Rectal smooth muscle tissue (tissue), 1 donor: Measurements from ENCODE around the gene DNAJA1.
A peak's percentile ranks its signal among the peaks of the same experiment; 100 is the strongest.

ENCODE experiments used
- H3K27ac ChIP-seq: one replicate; pipeline ENCODE4 v1.7.0; 2013; ENCODE audit warnings: low read depth, low read length, inconsistent platforms
- H3K27me3 ChIP-seq: one replicate; pipeline ENCODE4 v1.7.0; 2013; ENCODE audit warnings: low read length; ENCODE audit not compliant: control insufficient read depth, insufficient read depth
- H3K36me3 ChIP-seq: one replicate; pipeline ENCODE4 v1.7.0; 2013; ENCODE audit warnings: low read length; ENCODE audit not compliant: control insufficient read depth, insufficient read depth
- H3K4me1 ChIP-seq: one replicate; pipeline ENCODE4 v1.7.0; 2013; ENCODE audit warnings: low read length; ENCODE audit not compliant: control insufficient read depth, insufficient read depth
- H3K4me3 ChIP-seq: one replicate; pipeline ENCODE4 v1.7.0; 2013; ENCODE audit warnings: low read length
- H3K9ac ChIP-seq: one replicate; pipeline ENCODE4 v1.7.0; 2013; ENCODE audit warnings: low read length

Gene DNAJA1

GRCh38 chr9:33014665-33015014 is 10.4 kb upstream of the DNAJA1 start:
- Histone ChIP-seq H3K4me1 (no peaks in the 10 kb centered on the region), H3K27ac (no peak overlapping the region), H3K36me3 (no peaks in the 10 kb centered on the region), H3K27me3 (no peaks in the 10 kb centered on the region), H3K4me3 (no peak overlapping the region), H3K9ac (no peak overlapping the region)

GRCh38 chr9:33017283-33018041 is 7.6 kb upstream of the DNAJA1 start:
- no peaks in the 10 kb centered on the region for H3K4me1 ChIP-seq
- no peak overlapping the region for H3K27ac ChIP-seq
- no peaks in the 10 kb centered on the region for H3K27me3 ChIP-seq
- no peaks in the 10 kb centered on the region for H3K36me3 ChIP-seq
- no peak overlapping the region for H3K9ac ChIP-seq
- no peak overlapping the region for H3K4me3 ChIP-seq

DNA sequence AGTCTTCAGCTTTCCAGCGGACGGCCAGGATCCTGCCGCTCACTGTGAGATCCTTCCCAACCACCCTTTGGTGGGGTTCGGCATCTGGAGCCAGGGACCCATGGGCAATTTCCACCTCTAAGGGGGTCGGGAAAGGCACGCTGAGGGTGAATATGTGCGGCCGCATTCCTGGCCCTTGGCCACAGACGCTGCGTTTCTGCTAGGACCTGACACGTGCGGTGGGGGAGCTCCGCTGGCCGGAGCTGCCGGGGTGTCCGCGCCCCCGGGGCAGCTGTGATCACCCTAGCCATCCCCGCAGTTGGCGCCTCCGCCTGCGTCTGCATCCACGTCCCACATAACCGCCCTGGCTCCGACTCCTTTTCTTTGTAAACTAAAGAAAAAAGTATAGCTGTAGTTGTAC is 5.3 kb upstream of the DNAJA1 start:
- peaks cover 10% of the 10 kb centered on the region for H3K4me1 ChIP-seq
- H3K4me3 ChIP-seq: no peak overlapping the region
- no peaks in the 10 kb centered on the region for H3K36me3 ChIP-seq
- H3K9ac ChIP-seq: no peak overlapping the region
- no peaks in the 10 kb centered on the region for H3K27me3 ChIP-seq
- H3K27ac ChIP-seq: no peak overlapping the region

DNA sequence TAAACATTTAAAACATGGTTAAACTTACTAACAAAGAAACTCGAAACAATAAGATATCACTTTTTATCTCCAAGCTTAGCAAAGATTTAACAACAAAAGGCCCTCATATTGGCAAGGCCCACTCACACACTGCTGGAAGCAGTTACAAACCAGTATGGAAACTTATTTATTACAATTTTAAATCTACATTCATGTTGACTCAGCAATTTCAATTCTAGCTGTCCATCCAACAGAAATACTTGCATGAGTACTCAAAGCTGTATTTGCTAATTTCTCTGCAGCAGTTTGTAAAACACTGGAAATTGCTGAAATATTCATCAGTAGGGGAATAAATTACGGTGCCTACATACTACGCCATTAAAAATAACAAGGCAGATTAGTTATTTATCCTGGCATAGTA is 2.8 kb upstream of the DNAJA1 start:
- Histone ChIP-seq H3K4me1 (peaks cover 12% of the 10 kb centered on the region), H3K4me3 (no peak overlapping the region), H3K27me3 (no peaks in the 10 kb centered on the region), H3K9ac (no peak overlapping the region), H3K36me3 (no peaks in the 10 kb centered on the region), H3K27ac (no peak overlapping the region)

DNA sequence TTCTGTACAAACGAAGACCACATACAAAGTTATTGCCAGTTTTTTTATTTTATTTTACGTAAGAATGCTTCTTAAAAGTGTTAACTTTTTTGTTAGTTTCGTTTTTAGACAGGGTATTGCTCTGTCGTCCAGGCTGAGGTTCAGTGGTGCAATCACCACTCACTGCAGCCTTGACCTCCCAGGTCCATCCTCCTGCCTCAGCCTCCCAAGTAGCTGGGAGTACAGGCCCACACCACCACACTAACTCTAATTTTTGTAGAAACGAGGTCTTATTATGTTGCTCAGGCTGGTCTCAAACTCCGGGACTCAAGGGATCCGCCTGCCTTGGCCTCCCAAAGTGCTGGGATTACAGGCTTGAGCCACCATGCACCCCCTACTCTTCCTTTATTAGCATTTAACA is 2.3 kb upstream of the DNAJA1 start:
- Histone ChIP-seq H3K27ac (no peak overlapping the region), H3K9ac (no peak overlapping the region), H3K4me1 (peaks cover 12% of the 10 kb centered on the region), H3K4me3 (no peak overlapping the region), H3K27me3 (no peaks in the 10 kb centered on the region), H3K36me3 (peaks cover 3% of the 10 kb centered on the region)

DNA sequence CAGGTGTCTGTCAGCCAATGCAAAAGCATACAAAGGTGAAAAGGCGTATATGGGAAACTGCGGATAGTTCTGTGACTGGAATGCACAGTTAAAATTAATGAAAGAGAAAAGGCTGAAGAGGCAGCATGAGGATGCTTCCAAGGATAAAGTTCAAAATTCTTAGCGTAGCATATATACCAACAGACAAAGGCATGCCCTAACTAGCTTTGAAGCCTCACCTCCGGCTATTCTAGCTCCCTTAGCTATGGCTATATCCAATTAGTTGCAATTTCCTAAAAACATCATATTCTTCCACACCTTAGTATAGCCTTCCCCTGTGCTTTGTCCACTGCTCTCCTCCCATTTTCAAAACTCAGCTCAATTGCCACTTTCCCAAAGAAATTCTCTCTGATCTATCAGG is 1.4 kb upstream of the DNAJA1 start:
- Histone ChIP-seq H3K9ac (no peak overlapping the region), H3K4me1 (peaks cover 15% of the 10 kb centered on the region), H3K36me3 (peaks cover 5% of the 10 kb centered on the region), H3K27me3 (no peaks in the 10 kb centered on the region), H3K4me3 (peak overlapping the region; percentile 8), H3K27ac (peak overlapping the region; percentile 96)

- Histone ChIP-seq H3K36me3 (peaks cover 11% of the 10 kb centered on the region), H3K4me1 (peaks cover 20% of the 10 kb centered on the region), H3K9ac (peak overlapping the region; percentile 89), H3K4me3 (peak overlapping the region; percentile 98), H3K27me3 (no peaks in the 10 kb centered on the region), H3K27ac (peak overlapping the region; percentile 96)
These were observed 727 bp upstream of the DNAJA1 start for GRCh38 chr9:33024126-33024965.

DNA sequence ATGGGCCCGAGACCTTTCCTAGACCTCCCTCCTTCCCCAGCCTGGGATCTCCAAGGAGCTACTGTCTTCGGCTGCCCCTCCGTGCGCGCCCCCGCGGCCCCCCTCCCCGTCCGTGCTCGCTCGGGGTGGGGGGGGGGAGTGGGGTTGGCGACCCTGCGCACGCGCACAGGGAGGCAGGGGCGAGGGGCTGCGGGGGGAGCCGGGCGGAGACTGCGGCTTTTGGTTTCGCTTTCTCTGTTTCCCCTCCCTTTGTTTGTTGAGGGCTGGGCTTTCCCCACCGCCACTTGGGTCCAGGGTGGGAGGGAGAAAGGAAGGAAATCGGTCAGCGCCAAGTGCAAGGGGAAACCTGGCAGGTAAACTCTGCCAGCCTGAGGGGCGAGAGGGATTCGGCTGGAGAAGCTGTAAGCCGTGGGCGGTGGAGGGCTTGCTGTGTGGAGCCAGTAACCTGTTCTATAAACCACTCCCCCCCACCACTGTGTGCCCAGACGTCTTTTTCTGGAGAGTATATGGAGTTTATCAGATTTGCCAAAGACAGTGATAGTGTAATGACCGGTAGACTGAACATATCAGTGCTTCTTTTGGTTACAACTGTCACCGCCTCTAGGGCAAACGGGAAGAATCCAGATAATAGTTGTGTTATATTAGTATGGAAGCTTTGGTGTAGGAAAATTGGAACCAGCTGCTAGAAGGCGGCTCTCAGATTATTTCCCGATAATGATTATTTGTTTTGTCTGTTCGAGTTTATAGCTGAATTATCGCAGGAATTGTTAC is 684 bp downstream of the DNAJA1 start:
- peak overlapping the region; percentile 96 for H3K27ac ChIP-seq
- peak overlapping the region; percentile 98 for H3K4me3 ChIP-seq
- H3K27me3 ChIP-seq: no peaks in the 10 kb centered on the region
- peak overlapping the region; percentile 94 for H3K9ac ChIP-seq
- H3K4me1 ChIP-seq: peaks cover 20% of the 10 kb centered on the region
- peaks cover 13% of the 10 kb centered on the region for H3K36me3 ChIP-seq

DNA sequence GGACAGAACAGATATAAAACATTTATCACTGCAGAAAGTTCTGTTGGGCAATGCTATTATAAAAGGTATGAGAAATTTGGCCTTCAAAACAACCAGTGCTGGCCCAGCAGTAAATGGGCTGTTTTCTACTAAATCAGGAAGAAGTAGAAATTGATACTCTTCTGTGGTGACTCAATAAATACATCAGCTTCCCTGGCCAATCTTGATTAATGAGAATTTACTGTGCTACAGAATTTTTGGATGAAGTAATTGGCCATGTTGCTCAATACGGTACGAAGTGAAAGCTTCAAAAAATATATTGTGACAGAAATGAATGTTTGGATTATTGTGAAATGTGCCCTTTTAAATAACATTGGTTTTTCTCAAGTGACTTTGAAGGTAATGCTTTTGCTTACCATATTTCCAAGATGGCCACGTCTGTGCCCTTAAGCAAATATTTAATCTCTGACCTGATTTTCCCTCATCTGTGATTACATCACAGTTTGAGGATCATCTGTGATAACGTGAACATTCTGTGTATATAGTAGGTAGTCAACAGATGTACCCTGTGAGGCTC is 4.2 kb downstream of the DNAJA1 start:
- Histone ChIP-seq H3K9ac (no peak overlapping the region), H3K27me3 (no peaks in the 10 kb centered on the region), H3K4me3 (no peak overlapping the region), H3K4me1 (peaks cover 12% of the 10 kb centered on the region), H3K27ac (no peak overlapping the region), H3K36me3 (peaks cover 25% of the 10 kb centered on the region)

DNA sequence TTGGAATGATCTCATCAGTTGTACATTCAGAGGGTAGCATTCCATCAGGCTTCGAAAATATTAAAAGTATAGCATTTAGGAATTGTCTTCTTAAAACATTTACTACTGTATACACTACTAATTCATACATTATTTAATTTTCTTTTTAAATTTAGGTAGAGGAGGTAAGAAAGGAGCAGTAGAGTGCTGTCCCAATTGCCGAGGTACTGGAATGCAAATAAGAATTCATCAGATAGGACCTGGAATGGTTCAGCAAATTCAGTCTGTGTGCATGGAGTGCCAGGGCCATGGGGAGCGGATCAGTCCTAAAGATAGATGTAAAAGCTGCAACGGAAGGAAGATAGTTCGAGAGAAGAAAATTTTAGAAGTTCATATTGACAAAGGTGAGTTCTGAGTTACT is 5.2 kb downstream of the DNAJA1 start:
- Histone ChIP-seq H3K4me1 (peaks cover 10% of the 10 kb centered on the region), H3K27me3 (no peaks in the 10 kb centered on the region), H3K27ac (no peak overlapping the region), H3K36me3 (peaks cover 30% of the 10 kb centered on the region), H3K4me3 (no peak overlapping the region), H3K9ac (no peak overlapping the region)

GRCh38 chr9:33032292-33032691 is 7.2 kb downstream of the DNAJA1 start:
- H3K4me1 ChIP-seq: peaks cover 8% of the 10 kb centered on the region
- H3K27me3 ChIP-seq: no peaks in the 10 kb centered on the region
- no peak overlapping the region for H3K4me3 ChIP-seq
- no peak overlapping the region for H3K9ac ChIP-seq
- peaks cover 43% of the 10 kb centered on the region for H3K36me3 ChIP-seq
- no peak overlapping the region for H3K27ac ChIP-seq

- no peaks in the 10 kb centered on the region for H3K27me3 ChIP-seq
- H3K27ac ChIP-seq: no peak overlapping the region
- peaks cover 8% of the 10 kb centered on the region for H3K4me1 ChIP-seq
- H3K36me3 ChIP-seq: peaks cover 42% of the 10 kb centered on the region
- no peak overlapping the region for H3K9ac ChIP-seq
- no peak overlapping the region for H3K4me3 ChIP-seq
These were observed 7.8 kb downstream of the DNAJA1 start for GRCh38 chr9:33032865-33033264.
